ENCODE results near the gene CTNNBL1.

GRCh38 chr20:37810027-37810426 lies 116.2 kb downstream of the CTNNBL1 start:
- no peak for TF ChIP-seq CTCF (IDR thresholded peaks at IDR 0.05)
- TF ChIP-seq POLR2AphosphoS5 (IDR thresholded peaks at IDR 0.05; ENCODE audit: low read depth, low read length): no peak

Measured in Panc1 (cell line).